ENCODE results near the gene SNX8.
"Not testable (repeated sequence)": the region's sequence is repeated elsewhere in the genome, so short reads cannot be mapped to it uniquely, and the experiment has no call there.

Gene SNX8

DNA sequence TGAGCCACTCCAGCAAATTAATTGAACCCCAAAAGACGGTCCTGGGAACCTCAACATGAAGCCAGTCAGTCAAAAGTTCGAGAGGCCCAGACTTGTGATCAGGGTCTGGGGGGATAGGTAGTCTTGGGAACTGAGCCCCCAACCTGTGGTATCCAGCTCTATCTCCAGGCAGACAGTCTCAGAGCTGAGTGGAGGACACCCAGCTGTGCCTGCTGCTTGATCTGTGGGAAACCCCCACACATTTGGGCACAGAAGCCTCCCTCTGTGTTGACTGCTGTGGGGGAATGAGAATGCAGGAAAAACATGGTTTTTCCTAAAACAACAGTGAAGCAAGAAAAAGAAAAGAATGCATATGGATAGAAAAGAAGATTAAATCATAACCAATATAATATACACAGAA is 16.3 kb upstream of the SNX8 start:
- Histone ChIP-seq H3K36me3 (ENCODE audit: control insufficient read depth in 5 of 5, insufficient read depth in 5 of 5, low read length in 5 of 5) (no peaks in the 10 kb centered on the region), H3K4me1 (ENCODE audit: control insufficient read depth in 5 of 5, insufficient read depth in 5 of 5, low read length in 5 of 5) (peaks cover 0 to 5% (median 0%) of the 10 kb centered on the region in 5 donors), H3K27me3 (ENCODE audit: control insufficient read depth in 5 of 5, insufficient read depth in 4 of 5, low read length in 5 of 5) (no peaks in the 10 kb centered on the region), H3K4me3 (ENCODE audit: low read depth in 1 of 5, low read length in 5 of 5) (no peak overlapping the region), H3K9me3 (ENCODE audit: control insufficient read depth in 5 of 5, low read length in 5 of 5) (no peaks in the 10 kb centered on the region), H3K9ac (ENCODE audit: low read length in 5 of 5) (no peak overlapping the region), H3K27ac (ENCODE audit: low read depth, low read length) (no peak overlapping the region)

DNA sequence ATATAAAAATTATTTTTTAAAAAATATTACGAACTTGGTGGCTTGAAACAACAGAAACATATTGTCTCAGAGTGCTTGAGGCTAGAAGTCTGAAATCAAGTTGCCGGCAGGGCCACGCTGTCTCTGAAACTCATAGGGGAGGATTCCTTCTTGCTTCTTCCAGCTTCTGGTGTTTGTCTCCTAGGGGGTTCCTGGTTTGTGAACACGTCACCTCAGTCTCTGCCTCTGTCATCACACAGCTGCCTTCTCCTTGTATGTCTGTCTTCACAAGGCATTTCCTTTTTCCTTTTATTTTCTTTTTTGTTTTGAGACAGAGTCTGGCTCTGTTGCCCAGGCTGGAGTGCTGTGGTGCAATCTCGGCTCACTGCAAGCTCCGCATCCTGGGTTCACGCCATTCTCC is 12.7 kb upstream of the SNX8 start:
- H3K4me1 ChIP-seq (ENCODE audit: control insufficient read depth in 5 of 5, insufficient read depth in 5 of 5, low read length in 5 of 5) = peaks cover 0 to 10% (median 0%) of the 10 kb centered on the region in 5 donors
- no peaks in the 10 kb centered on the region for H3K27me3 ChIP-seq (ENCODE audit: control insufficient read depth in 5 of 5, insufficient read depth in 4 of 5, low read length in 5 of 5)
- H3K36me3 ChIP-seq (ENCODE audit: control insufficient read depth in 5 of 5, insufficient read depth in 5 of 5, low read length in 5 of 5) = no peaks in the 10 kb centered on the region
- no peak overlapping the region for H3K9ac ChIP-seq (ENCODE audit: low read length in 5 of 5)
- no peaks in the 10 kb centered on the region for H3K9me3 ChIP-seq (ENCODE audit: control insufficient read depth in 5 of 5, low read length in 5 of 5)
- no peak overlapping the region for H3K27ac ChIP-seq (ENCODE audit: low read depth, low read length)
- no peak overlapping the region for H3K4me3 ChIP-seq (ENCODE audit: low read depth in 1 of 5, low read length in 5 of 5)

DNA sequence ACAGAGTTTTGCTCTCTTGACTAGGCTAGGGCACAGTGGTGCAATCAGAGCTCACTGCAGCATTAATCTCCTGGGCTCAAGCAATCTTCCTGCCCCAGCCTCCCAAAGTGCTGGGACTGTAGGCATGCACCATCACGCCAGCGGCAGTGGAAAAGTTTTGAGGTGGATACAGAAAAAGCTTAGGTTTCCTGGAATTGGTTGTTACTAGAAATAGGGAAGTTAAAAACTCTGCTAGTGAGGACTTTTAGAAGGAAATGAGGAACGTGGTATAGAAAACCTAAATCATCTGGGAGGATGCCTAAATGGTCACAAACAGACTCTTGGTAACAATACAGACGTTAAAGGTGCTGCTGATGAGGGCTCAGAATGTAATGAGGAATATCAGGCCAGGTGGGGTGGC is 10.9 kb upstream of the SNX8 start:
- no peak overlapping the region for H3K27ac ChIP-seq (ENCODE audit: low read depth, low read length)
- no peaks in the 10 kb centered on the region for H3K9me3 ChIP-seq (ENCODE audit: control insufficient read depth in 5 of 5, low read length in 5 of 5)
- no peak overlapping the region for H3K9ac ChIP-seq (ENCODE audit: low read length in 5 of 5)

DNA sequence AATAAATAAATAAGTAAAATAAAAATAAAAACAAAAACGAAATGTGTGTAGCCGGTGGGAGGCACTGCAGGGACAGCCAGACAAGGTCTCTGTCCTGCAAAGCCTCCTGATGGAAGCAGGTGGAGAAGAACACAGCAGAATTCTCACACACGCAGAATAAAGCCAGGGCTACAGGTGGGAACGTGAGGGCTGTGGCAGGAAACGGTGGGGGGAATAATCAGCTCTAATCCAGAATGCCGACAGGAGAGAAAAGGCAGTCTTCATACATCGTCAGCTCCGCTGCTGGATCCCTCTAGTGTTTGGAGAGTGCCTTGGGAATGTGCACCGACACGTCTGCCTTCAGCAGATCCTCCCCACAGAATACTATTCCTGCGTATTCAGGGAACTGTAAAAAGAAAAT is 6.8 kb upstream of the SNX8 start:
- no peak overlapping the region for H3K4me3 ChIP-seq (ENCODE audit: low read depth in 1 of 5, low read length in 5 of 5)
- H3K27ac ChIP-seq (ENCODE audit: low read depth, low read length) = no peak overlapping the region
- H3K9me3 ChIP-seq (ENCODE audit: control insufficient read depth in 5 of 5, low read length in 5 of 5) = no peaks in the 10 kb centered on the region
- H3K36me3 ChIP-seq (ENCODE audit: control insufficient read depth in 5 of 5, insufficient read depth in 5 of 5, low read length in 5 of 5) = no peaks in the 10 kb centered on the region
- H3K9ac ChIP-seq (ENCODE audit: low read length in 5 of 5) = no peak overlapping the region
- peaks cover 0 to 20% (median 10%) of the 10 kb centered on the region in 5 donors for H3K4me1 ChIP-seq (ENCODE audit: control insufficient read depth in 5 of 5, insufficient read depth in 5 of 5, low read length in 5 of 5)
- no peaks in the 10 kb centered on the region for H3K27me3 ChIP-seq (ENCODE audit: control insufficient read depth in 5 of 5, insufficient read depth in 4 of 5, low read length in 5 of 5)

More for the DNA sequence above, 10.9 kb upstream of the SNX8 start:
- Histone ChIP-seq H3K27me3 (ENCODE audit: control insufficient read depth in 5 of 5, insufficient read depth in 4 of 5, low read length in 5 of 5) (no peaks in the 10 kb centered on the region), H3K36me3 (ENCODE audit: control insufficient read depth in 5 of 5, insufficient read depth in 5 of 5, low read length in 5 of 5) (no peaks in the 10 kb centered on the region), H3K4me3 (ENCODE audit: low read depth in 1 of 5, low read length in 5 of 5) (no peak overlapping the region), H3K4me1 (ENCODE audit: control insufficient read depth in 5 of 5, insufficient read depth in 5 of 5, low read length in 5 of 5) (peaks cover 0 to 10% (median 0%) of the 10 kb centered on the region in 5 donors)

DNA sequence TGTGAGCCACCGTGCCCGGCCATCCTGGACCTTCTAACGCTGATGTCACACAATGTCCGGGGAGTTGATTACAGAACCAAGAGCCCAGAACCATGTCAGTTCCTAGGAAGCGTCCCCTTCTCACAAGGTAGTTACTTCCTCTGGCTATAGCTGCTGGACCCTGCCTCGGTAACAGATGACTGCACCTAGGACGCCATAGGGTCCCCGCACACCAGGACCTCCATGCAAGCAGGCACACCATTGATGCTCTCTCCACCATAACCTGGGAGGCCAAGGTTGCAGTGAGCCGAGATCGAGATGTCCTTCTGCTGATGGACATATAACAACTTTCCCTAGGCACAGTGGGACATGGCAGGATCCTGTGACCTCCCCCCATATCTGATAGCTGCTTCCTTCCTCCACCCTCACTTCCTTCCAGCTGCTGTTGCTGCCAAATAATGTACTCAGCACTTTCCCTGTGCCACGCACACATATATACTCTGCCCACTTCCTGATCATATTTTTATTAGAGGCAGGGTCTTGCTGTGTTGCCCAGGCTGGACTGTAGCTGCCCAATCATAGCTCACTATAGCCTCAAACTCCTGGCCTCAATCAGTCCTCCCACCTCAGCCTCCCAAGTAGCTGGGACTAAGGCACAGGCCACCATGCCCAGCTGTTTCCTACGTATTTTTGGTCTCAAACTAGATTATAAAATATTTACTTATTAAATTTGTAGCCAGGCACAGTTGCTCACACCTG is 3.5 kb upstream of the SNX8 start:
- Histone ChIP-seq H3K4me1 (ENCODE audit: control insufficient read depth in 5 of 5, insufficient read depth in 5 of 5, low read length in 5 of 5) (peaks cover 1 to 26% (median 21%) of the 10 kb centered on the region in 5 donors), H3K9ac (ENCODE audit: low read length in 5 of 5) (no peak overlapping the region), H3K36me3 (ENCODE audit: control insufficient read depth in 5 of 5, insufficient read depth in 5 of 5, low read length in 5 of 5) (no peaks in the 10 kb centered on the region), H3K27me3 (ENCODE audit: control insufficient read depth in 5 of 5, insufficient read depth in 4 of 5, low read length in 5 of 5) (no peaks in the 10 kb centered on the region), H3K9me3 (ENCODE audit: control insufficient read depth in 5 of 5, low read length in 5 of 5) (no peaks in the 10 kb centered on the region), H3K27ac (ENCODE audit: low read depth, low read length) (no peak overlapping the region), H3K4me3 (ENCODE audit: low read depth in 1 of 5, low read length in 5 of 5) (no peak overlapping the region)

DNA sequence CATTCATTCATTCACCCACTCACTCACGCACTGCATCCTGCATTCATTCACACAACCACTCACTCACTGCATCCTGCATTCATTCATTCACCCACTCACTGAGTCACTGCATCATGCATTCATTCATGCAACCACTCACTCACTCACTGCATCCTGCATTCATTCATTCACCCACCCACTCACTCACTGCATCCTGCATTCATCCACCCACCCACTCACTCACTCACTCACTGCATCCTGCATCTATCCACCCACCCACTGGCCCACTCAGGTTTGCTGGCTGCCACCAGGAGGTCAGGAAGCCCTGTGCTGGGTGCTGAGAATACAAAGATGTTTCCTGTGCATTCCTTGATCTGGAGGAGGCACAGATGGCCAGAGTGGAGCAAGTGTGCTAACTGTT is 2.3 kb upstream of the SNX8 start:
- H3K4me3 ChIP-seq (ENCODE audit: low read depth in 1 of 5, low read length in 5 of 5) = no peak overlapping the region
- no peaks in the 10 kb centered on the region for H3K36me3 ChIP-seq (ENCODE audit: control insufficient read depth in 5 of 5, insufficient read depth in 5 of 5, low read length in 5 of 5)
- no peaks in the 10 kb centered on the region for H3K27me3 ChIP-seq (ENCODE audit: control insufficient read depth in 5 of 5, insufficient read depth in 4 of 5, low read length in 5 of 5)
- H3K9me3 ChIP-seq (ENCODE audit: control insufficient read depth in 5 of 5, low read length in 5 of 5) = no peaks in the 10 kb centered on the region
- H3K4me1 ChIP-seq (ENCODE audit: control insufficient read depth in 5 of 5, insufficient read depth in 5 of 5, low read length in 5 of 5) = peaks cover 1 to 34% (median 30%) of the 10 kb centered on the region in 5 donors
- H3K27ac ChIP-seq (ENCODE audit: low read depth, low read length) = no peak overlapping the region
- H3K9ac ChIP-seq (ENCODE audit: low read length in 5 of 5) = no peak overlapping the region

DNA sequence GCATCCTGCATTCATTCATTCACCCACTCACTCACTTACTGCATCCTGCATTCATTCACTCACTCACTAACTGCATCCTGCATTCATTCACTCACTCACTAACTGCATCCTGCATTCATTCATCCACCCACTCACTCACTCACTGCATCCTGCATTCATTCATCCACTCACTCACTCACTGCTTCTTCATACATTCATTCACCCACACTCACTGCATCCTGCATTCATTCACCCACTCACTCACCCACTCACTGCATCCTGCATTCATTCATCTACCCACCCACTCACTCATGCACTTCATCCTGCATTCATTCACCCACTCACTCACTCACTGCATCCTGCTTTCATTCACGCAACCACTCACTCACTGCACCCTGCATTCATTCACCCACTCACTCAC is 1.5 kb upstream of the SNX8 start:
- Histone ChIP-seq H3K4me3 (ENCODE audit: low read depth in 1 of 5, low read length in 5 of 5) (no peak overlapping the region), H3K9ac (ENCODE audit: low read length in 5 of 5) (no peak overlapping the region), H3K27me3 (ENCODE audit: control insufficient read depth in 5 of 5, insufficient read depth in 4 of 5, low read length in 5 of 5) (no peaks in the 10 kb centered on the region), H3K4me1 (ENCODE audit: control insufficient read depth in 5 of 5, insufficient read depth in 5 of 5, low read length in 5 of 5) (peaks cover 1 to 38% (median 30%) of the 10 kb centered on the region in 5 donors), H3K27ac (ENCODE audit: low read depth, low read length) (no peak overlapping the region), H3K36me3 (ENCODE audit: control insufficient read depth in 5 of 5, insufficient read depth in 5 of 5, low read length in 5 of 5) (no peaks in the 10 kb centered on the region), H3K9me3 (ENCODE audit: control insufficient read depth in 5 of 5, low read length in 5 of 5) (no peaks in the 10 kb centered on the region)

DNA sequence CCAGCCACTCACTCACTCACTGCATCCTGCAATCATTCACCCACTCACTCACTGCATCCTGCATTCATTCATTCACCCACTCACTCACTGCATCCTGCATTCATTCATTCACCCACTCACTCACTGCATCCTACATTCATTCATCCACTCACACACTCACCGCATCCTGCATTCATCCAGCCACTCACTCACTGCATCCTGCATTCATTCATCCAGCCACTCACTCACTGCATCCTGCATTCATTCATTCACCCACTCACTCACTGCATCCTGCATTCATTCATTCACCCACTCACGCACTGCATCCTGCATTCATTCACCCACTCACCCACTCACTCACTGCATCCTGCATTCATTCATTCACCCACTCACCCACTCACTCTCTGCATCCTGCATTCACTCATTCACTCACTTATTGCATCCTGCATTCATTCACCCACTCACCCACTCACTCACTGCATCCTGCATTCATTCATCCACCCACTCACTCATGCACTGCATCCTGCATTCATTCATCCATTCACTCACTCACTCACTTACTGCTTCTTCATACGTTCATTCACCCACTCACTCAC is 802 bp upstream of the SNX8 start:
- H3K36me3 ChIP-seq (ENCODE audit: control insufficient read depth in 5 of 5, insufficient read depth in 5 of 5, low read length in 5 of 5); H3K27me3 ChIP-seq (ENCODE audit: control insufficient read depth in 5 of 5, insufficient read depth in 4 of 5, low read length in 5 of 5); H3K9ac ChIP-seq (ENCODE audit: low read length in 5 of 5); H3K27ac ChIP-seq (ENCODE audit: low read depth, low read length); H3K9me3 ChIP-seq (ENCODE audit: control insufficient read depth in 5 of 5, low read length in 5 of 5): not testable (repeated sequence)
- H3K4me1 ChIP-seq (ENCODE audit: control insufficient read depth in 5 of 5, insufficient read depth in 5 of 5, low read length in 5 of 5) = peaks cover 1 to 38% (median 30%) of the 10 kb centered on the region in 5 donors
- peak overlapping the region; percentile 54 to 87 (median 75) for H3K4me3 ChIP-seq (ENCODE audit: low read depth in 1 of 5, low read length in 5 of 5)

DNA sequence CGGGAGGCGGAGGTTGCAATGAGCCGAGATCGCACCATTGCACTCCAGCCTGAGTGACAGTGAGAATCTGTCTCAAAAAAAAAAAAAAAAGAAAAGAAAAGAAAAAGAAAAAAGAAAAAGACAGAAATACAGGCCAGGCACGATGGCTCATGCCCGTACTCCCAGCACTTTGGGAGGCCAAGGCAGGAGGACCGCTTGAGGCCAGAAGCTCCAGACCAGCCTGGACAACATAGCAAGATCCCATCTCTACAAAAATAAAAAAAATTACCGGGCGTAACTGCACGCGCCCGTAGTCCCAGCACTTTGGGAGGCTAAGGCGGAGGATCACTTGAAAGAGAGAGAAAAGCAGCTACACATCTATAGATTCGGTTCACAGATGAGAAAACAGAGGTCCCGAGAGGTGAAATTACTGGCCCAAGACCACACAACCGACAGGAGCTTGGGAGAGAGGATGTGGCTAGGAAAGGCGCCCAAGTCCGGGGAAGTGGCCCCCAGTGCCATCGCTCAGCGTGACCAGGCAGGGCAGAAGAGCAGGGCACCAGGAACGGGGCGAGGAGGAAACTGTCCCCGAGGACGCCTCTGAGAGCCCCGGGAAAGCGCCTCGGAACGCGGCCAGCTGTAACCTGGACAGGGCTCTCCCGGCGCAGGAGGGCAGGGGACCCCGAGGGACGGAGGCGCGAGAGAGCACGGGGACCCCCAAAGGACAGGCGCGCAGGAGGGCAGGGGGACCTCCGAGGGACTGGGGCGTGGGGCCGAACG is 612 bp downstream of the SNX8 start:
- H3K27me3 ChIP-seq (ENCODE audit: control insufficient read depth in 5 of 5, insufficient read depth in 4 of 5, low read length in 5 of 5) = no peaks in the 10 kb centered on the region
- peak overlapping the region; percentile 71 to 87 (median 78) for H3K4me3 ChIP-seq (ENCODE audit: low read depth in 1 of 5, low read length in 5 of 5)
- H3K4me1 ChIP-seq (ENCODE audit: control insufficient read depth in 5 of 5, insufficient read depth in 5 of 5, low read length in 5 of 5) = peaks cover 1 to 42% (median 30%) of the 10 kb centered on the region in 5 donors
- H3K36me3 ChIP-seq (ENCODE audit: control insufficient read depth in 5 of 5, insufficient read depth in 5 of 5, low read length in 5 of 5) = peaks cover 0 to 5% (median 0%) of the 10 kb centered on the region in 5 donors
- peak overlapping the region; percentile 59 to 87 (median 79) for H3K9ac ChIP-seq (ENCODE audit: low read length in 5 of 5)
- no peaks in the 10 kb centered on the region for H3K9me3 ChIP-seq (ENCODE audit: control insufficient read depth in 5 of 5, low read length in 5 of 5)
- peak overlapping the region; percentile 50 for H3K27ac ChIP-seq (ENCODE audit: low read depth, low read length)
